VCaP (cell line): ENCODE results near the gene MATN1.
"Not testable (repeated sequence)": the region's sequence is repeated elsewhere in the genome, so short reads cannot be mapped to it uniquely, and the experiment has no call there.

Experiments
- H3K27ac ChIP-seq: fragments of 450-650 bp; 2 replicates; pipeline ENCODE4 v1.5.1; 2017
- TF ChIP-seq, protein P1 (sequence below): fragments of 450-650 bp; conservative IDR thresholded peaks from 2 replicates; pipeline ENCODE4 v1.5.1; 2017; ENCODE audit warnings: mild to moderate bottlenecking, moderate library complexity

MATN1 gene, protein sequence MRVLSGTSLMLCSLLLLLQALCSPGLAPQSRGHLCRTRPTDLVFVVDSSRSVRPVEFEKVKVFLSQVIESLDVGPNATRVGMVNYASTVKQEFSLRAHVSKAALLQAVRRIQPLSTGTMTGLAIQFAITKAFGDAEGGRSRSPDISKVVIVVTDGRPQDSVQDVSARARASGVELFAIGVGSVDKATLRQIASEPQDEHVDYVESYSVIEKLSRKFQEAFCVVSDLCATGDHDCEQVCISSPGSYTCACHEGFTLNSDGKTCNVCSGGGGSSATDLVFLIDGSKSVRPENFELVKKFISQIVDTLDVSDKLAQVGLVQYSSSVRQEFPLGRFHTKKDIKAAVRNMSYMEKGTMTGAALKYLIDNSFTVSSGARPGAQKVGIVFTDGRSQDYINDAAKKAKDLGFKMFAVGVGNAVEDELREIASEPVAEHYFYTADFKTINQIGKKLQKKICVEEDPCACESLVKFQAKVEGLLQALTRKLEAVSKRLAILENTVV

DNA sequence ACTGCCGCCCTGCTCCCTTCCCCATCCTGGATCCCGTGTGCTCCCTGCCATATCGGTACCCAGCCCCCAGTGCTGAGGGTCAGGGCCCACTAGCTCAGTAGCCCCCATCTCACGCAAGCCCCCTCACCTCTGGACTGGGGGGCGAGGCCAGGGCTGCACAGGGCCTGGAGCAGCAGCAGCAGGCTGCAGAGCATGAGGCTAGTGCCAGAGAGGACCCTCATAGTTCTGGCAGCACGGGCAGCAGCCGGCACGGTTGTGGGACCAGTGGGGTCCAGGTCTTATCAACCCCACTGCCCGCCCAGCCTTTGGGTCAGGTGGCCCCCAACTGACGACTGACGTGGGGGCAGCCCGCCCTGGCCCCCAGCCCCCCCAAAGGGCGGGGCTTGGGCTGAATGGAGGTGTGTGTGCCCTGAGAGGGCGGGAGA is at the start of gene MATN1:
Gene MATN1, minus strand, starts transcription at position 255 of the 425 bp plus-strand sequence. Its CDS starts 34 bp downstream, at position 221.
- H3K27ac ChIP-seq: peak within 1 kb of the TSS; percentile 44

DNA sequence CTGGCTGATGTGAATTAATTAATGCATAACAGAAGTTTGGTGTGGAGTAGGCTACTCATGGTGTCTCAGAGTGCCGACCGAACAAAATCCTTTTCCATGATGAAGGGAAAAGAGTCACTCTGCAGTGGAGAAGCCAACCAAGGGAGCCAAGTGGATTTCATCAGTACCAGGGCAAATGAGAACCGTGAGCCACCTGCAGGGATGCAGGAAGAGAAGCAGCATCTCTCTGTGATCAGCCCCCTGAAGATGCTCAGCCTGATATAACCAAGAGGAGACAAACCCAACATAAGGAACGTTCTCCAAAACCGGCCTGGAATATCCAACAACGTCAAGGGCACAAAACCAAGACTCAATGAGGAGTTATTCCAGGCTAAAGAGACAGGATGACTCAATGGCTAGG is 47.6 kb upstream of the MATN1 start:
- TF ChIP-seq, protein P1, sequence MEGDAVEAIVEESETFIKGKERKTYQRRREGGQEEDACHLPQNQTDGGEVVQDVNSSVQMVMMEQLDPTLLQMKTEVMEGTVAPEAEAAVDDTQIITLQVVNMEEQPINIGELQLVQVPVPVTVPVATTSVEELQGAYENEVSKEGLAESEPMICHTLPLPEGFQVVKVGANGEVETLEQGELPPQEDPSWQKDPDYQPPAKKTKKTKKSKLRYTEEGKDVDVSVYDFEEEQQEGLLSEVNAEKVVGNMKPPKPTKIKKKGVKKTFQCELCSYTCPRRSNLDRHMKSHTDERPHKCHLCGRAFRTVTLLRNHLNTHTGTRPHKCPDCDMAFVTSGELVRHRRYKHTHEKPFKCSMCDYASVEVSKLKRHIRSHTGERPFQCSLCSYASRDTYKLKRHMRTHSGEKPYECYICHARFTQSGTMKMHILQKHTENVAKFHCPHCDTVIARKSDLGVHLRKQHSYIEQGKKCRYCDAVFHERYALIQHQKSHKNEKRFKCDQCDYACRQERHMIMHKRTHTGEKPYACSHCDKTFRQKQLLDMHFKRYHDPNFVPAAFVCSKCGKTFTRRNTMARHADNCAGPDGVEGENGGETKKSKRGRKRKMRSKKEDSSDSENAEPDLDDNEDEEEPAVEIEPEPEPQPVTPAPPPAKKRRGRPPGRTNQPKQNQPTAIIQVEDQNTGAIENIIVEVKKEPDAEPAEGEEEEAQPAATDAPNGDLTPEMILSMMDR: no peak
- H3K27ac ChIP-seq: no peak overlapping the region

More for the DNA sequence above, at the start of gene MATN1:
- TF ChIP-seq, protein P1: no peak

DNA sequence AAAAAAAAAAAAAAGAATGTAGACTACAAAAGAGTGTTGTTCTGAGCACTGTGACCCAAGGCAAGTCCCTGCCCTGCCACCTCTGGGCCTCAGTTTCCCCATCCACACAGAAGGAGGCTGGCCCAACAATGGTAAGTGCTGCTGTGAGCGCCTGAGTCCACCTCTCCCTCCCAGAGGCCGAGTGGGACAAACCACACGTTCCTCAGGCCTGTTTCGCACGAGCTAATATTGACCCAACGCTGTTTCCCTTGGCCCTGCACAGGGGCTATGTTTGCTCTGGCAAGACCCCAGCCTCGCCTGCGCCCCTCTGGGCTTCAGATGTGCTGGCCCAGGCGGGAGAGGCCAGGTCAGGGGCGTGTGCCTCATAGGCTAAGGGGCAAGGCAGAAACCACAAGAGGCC is 46.8 kb upstream of the MATN1 start:
- H3K27ac ChIP-seq: no peak overlapping the region
- TF ChIP-seq, protein P1: no peak

DNA sequence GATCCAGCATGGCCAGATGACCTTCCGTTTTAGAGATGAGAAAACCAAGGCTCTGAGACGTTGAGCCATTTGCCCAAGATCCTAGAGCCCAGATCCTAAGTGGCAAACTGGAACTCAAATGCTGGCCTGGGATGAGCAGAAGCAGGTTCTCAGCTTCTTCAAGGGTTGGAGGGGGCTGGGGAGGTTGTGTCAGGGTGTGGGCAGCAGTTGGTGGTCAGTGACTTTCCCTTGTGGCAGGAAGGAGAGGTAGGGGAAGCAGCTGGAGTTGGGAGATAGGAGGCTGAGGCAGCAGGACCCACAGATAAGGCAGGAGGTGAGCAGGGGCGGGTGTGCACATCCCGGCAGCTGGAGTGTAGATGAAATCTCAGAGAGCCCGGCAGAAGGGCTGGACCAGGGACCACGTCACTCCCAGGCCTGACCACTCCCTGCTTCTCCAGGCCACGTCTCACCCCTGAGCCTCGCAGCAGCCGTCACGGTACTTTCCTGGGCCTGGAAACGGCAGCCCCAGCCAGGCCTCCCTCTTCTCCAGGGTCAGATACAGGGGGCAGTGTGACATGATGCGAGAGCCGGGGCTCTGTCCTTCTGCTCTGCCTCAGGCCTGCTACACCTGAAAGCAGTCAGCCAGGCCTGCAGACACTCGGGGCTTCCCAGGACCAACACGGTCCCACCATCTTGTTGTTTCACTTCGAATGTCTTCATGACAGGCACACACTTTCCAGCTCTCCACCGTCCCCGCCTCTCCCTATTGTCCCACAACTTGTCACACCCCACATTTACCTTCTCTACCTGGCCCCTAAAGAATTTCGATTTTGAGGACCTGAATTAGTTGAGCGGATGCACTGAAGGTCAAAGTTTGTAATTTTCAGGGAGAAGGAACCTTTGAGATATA is 45.7 kb upstream of the MATN1 start:
- no peak overlapping the region for H3K27ac ChIP-seq
- TF ChIP-seq, protein P1: no peak

DNA sequence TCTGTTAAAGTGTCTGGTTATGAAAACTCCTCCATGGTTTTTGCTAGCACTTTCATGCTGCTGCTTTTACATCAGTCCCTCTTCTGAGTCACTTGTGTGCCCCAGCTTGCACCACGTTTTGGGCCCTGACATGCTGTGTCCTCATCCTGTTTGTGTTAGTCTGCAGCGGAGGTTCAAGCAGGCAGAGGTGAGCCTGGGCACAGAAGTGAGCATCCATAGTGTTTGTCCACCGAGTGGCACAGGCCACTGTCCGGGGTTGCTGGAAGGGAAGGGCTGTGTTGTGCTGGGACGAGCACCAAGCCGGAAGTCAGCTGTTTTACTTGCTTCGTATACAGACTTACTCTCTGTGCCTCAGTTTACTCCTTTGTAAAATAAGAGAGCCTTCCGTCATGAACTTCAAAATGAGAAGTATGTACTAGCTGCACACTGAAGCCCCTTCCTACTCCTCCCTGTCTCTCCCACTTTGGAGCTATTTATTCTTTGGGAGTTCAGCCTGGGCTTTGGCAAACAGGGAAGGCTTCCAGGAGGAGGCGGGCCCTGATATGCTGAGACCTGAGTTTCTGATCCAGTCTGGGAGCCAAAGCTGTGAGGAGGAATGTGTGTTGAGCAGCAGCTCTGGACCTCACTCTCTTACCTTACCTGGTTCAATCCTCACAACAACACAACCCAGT is 44.9 kb upstream of the MATN1 start:
- H3K27ac ChIP-seq: no peak overlapping the region
- TF ChIP-seq, protein P1: no peak

DNA sequence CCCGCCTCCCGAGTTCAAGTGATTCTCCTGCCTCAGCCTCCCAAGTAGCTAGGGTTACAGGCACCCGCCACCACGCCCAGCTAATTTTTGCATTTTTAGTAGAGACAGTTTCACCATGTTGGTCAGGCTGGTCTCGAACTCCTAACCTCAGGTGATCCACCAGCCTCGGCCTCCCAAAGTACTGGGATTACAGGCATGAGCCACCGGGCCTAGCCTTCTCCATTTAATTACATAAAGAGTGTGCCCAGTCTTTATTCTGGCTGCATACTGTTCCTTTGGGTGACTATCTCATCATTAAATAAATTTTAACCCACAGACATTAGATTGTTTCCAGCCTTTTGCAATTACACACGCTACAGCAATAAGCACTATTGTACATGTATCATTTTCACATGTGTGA is 43.6 kb upstream of the MATN1 start:
- not testable (repeated sequence) for H3K27ac ChIP-seq

DNA sequence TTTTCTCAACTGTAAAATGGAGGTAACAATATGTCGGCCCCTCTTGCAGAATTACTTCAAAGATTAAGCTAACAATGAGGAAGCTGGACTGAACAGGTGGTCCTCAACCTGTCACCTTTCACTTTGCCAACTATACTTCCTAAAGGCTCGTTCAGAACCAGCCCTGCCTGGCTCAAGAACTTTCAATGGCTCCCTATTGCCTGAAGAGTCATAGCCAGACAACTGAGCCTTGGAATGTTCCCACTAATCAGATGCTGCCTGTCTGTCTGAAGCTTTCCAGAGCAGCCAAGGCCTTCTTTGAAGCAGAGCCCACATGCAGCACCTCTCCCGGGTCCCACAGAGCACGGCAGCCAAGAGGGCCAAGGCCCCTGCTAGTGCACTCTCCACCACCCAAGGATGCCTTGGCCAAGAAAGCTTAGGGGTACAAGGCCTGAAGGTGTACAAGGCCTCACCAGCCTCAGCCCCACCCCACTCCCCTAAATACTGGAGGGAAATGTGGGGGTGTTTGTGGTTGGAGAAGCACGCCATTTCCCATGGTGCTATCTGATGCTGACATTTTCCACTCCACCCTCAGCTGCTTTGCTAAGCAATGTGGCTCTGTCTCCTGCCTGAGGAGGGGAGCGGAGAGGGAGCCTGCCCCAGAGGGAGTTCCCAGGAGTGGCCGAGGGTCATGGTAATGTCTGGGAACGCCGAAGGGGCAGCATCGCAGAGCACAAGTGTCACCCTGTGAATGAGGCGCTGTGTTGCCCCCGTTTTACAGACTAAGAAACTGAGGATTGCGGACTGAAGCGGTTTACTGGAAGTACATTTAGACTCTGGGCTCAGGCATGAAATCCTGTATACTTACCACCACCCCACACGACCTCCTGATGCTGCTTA is 42.4 kb upstream of the MATN1 start:
- no peak overlapping the region for H3K27ac ChIP-seq
- TF ChIP-seq, protein P1: no peak
